ENCODE measurements around the gene PRICKLE1. TPM values are rescaled to one million over a fixed set of nuclear protein-coding genes. Genes with fewer than 3 reads are reported as not detected.

The PRICKLE1 gene
- total and polyA plus RNA-seq, 2 experiments from 2014 or later: 7.7 to 51.7 TPM

GRCh38 chr12:42633594-42633993 is 44.0 kb upstream of the PRICKLE1 start:
- H3F3A ChIP-seq (replicated peaks; ENCODE audit: low read depth): no peaks in the 10 kb centered on the region
- no peak overlapping the region for H3K27ac Mint-ChIP-seq
- no peaks in the 10 kb centered on the region for H3K9me2 ChIP-seq (ENCODE audit: insufficient read depth)
- no peaks in the 10 kb centered on the region for H3K27me3 Mint-ChIP-seq (ENCODE audit: insufficient read depth, low read depth, poor library complexity)
- no peaks in the 10 kb centered on the region for H3K9me3 Mint-ChIP-seq
- no peaks in the 10 kb centered on the region for H3K36me3 ChIP-seq (ENCODE audit: insufficient read depth)
- peaks cover 8% of the 10 kb centered on the region for H3K4me1 Mint-ChIP-seq
- TF ChIP-seq EZH2 (IDR thresholded peaks at IDR 0.05; ENCODE audit: low read depth, unreplicated experiment) (no peak), ZNF331 (CRISPR knock-in tag; IDR thresholded peaks at IDR 0.05; ENCODE audit: low read depth) (no peak), JUNB (IDR thresholded peaks at IDR 0.05; ENCODE audit: unreplicated experiment) (no peak), CTCF (conservative IDR thresholded peaks at IDR 0.05; ENCODE audit: low read depth in 2 of 2) (no peak), EZH2phosphoT487 (IDR thresholded peaks at IDR 0.05; ENCODE audit: unreplicated experiment) (no peak), ZNF462 (CRISPR knock-in tag; IDR thresholded peaks at IDR 0.05) (no peak), CREB1 (CRISPR knock-in tag; IDR thresholded peaks at IDR 0.05; ENCODE audit: low read depth) (no peak), ZNF114 (CRISPR knock-in tag; IDR thresholded peaks at IDR 0.05) (no peak), ETS1 (IDR thresholded peaks at IDR 0.05) (no peak), POLR2AphosphoS5 (IDR thresholded peaks at IDR 0.05; ENCODE audit: low read depth) (no peak), STAT1 (IDR thresholded peaks at IDR 0.05; ENCODE audit: unreplicated experiment) (no peak), NANOG (IDR thresholded peaks at IDR 0.05; ENCODE audit: borderline replicate concordance) (no peak)
- TF ChIP-seq, protein P1, sequence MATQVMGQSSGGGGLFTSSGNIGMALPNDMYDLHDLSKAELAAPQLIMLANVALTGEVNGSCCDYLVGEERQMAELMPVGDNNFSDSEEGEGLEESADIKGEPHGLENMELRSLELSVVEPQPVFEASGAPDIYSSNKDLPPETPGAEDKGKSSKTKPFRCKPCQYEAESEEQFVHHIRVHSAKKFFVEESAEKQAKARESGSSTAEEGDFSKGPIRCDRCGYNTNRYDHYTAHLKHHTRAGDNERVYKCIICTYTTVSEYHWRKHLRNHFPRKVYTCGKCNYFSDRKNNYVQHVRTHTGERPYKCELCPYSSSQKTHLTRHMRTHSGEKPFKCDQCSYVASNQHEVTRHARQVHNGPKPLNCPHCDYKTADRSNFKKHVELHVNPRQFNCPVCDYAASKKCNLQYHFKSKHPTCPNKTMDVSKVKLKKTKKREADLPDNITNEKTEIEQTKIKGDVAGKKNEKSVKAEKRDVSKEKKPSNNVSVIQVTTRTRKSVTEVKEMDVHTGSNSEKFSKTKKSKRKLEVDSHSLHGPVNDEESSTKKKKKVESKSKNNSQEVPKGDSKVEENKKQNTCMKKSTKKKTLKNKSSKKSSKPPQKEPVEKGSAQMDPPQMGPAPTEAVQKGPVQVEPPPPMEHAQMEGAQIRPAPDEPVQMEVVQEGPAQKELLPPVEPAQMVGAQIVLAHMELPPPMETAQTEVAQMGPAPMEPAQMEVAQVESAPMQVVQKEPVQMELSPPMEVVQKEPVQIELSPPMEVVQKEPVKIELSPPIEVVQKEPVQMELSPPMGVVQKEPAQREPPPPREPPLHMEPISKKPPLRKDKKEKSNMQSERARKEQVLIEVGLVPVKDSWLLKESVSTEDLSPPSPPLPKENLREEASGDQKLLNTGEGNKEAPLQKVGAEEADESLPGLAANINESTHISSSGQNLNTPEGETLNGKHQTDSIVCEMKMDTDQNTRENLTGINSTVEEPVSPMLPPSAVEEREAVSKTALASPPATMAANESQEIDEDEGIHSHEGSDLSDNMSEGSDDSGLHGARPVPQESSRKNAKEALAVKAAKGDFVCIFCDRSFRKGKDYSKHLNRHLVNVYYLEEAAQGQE (IDR thresholded peaks at IDR 0.05; ENCODE audit: unreplicated experiment): no peak
- H3K27me3 ChIP-seq (ENCODE audit: insufficient read depth): no peaks in the 10 kb centered on the region
- ATAC-seq: no peak
- no peaks in the 10 kb centered on the region for H3K79me2 ChIP-seq (replicated peaks; ENCODE audit: insufficient read depth)
- H3K36me3 Mint-ChIP-seq (ENCODE audit: low read depth): no peaks in the 10 kb centered on the region
- H3K4me3 Mint-ChIP-seq: no peak overlapping the region
- no peaks in the 10 kb centered on the region for H4K20me1 ChIP-seq (replicated peaks; ENCODE audit: insufficient read depth)
- DNase-seq (ENCODE audit: low spot score): no peak
- no peak overlapping the region for H3K4me3 ChIP-seq
- no peak overlapping the region for H3K27ac ChIP-seq (ENCODE audit: low read depth)
- no peak overlapping the region for H3K4me2 ChIP-seq
- peak overlapping the region; percentile 48; the same call in 1 of the 2 replicates for H2AFZ ChIP-seq
- 0 out of 2 replicates have a peak, but pooled peaks cover 7% of the 10 kb centered on the region for H3K4me1 ChIP-seq (ENCODE audit: insufficient read depth)
